Vagina (tissue), 2 donors: ENCODE results near the gene PARD3. TPM values are rescaled to one million over a fixed set of nuclear protein-coding genes. Genes with fewer than 3 reads are reported as not detected.

Experiments
- DNase-seq, 2 donors: peaks; one replicate each; pipeline ENCODE4 v3.0.0-alpha.2; 2017; ENCODE audit errors: extremely low spot score in 2 of 2
- H3K27ac ChIP-seq: fragments of 200-600 bp; sonication (generic); one replicate; pipeline ENCODE4 v1.5.1; 2019
- H3K27me3 ChIP-seq: fragments of 200-600 bp; sonication (generic); one replicate; pipeline ENCODE4 v1.5.1; 2019
- H3K36me3 ChIP-seq, 2 donors: fragments of 200-600 bp; sonication (generic); one replicate each; pipeline ENCODE4 v1.5.1; 2017 to 2019
- H3K4me1 ChIP-seq: fragments of 200-600 bp; sonication (generic); one replicate; pipeline ENCODE4 v1.5.1; 2019
- H3K4me3 ChIP-seq, 2 donors: fragments of 200-600 bp; sonication (generic); 1 replicate in 1 of 2; 2 replicates in 1 of 2; pipeline ENCODE4 v1.5.1; 2016 to 2019
- H3K9me3 ChIP-seq: fragments of 200-600 bp; sonication (generic); one replicate; pipeline ENCODE4 v1.5.1; 2019
- POLR2A ChIP-seq, 2 donors: fragments of 450-650 bp; IDR thresholded peaks; one replicate each; pipeline ENCODE4 v1.6.1; 2017; ENCODE audit warnings: antibody characterized with exemption in 2 of 2, mild to moderate bottlenecking in 2 of 2, moderate library complexity in 2 of 2
- POLR2AphosphoS5 ChIP-seq, 2 donors: sonication (generic); formaldehyde crosslinking; IDR thresholded peaks; one replicate each; pipeline ENCODE4 v1.9.0; 2017; ENCODE audit warnings: antibody characterized with exemption in 2 of 2, mild to moderate bottlenecking in 2 of 2, low read depth in 1 of 2; ENCODE audit not compliant: insufficient read depth in 1 of 2
- intact Hi-C: fragments of 100-400 bp; cut with DNase I; formaldehyde crosslinking; loops from one replicate; pipeline ENCODE4 v1.15.1; 2023
- total RNA-seq: library from RNA; depleted of rRNA; stranded (reverse); fragments of >200 nt; gene quantifications from one replicate; pipeline ENCODE4 v1.2.3, GENCODE V29; 2016
- TF ChIP-seq, protein P1 (sequence below), 3 experiments: fragments of 450-650 bp in 2 of 3; fragments of 200-600 bp in 1 of 3; sonication (generic) in 1 of 3; IDR thresholded peaks; one replicate each; pipeline ENCODE4 v1.5.1; 2017 to 2019; ENCODE audit warnings: antibody characterized with exemption in 3 of 3, mild to moderate bottlenecking in 2 of 3, moderate library complexity in 2 of 3

The PARD3 gene
- total RNA-seq, 1 donor from 2014 or later: 95.5 TPM

GRCh38 chr10:34252111-34252510 is 563.0 kb downstream of the PARD3 start:
- H3K4me1 ChIP-seq: peaks cover 4% of the 10 kb centered on the region
- intact Hi-C loops: no loop called here
- TF ChIP-seq, protein P1, sequence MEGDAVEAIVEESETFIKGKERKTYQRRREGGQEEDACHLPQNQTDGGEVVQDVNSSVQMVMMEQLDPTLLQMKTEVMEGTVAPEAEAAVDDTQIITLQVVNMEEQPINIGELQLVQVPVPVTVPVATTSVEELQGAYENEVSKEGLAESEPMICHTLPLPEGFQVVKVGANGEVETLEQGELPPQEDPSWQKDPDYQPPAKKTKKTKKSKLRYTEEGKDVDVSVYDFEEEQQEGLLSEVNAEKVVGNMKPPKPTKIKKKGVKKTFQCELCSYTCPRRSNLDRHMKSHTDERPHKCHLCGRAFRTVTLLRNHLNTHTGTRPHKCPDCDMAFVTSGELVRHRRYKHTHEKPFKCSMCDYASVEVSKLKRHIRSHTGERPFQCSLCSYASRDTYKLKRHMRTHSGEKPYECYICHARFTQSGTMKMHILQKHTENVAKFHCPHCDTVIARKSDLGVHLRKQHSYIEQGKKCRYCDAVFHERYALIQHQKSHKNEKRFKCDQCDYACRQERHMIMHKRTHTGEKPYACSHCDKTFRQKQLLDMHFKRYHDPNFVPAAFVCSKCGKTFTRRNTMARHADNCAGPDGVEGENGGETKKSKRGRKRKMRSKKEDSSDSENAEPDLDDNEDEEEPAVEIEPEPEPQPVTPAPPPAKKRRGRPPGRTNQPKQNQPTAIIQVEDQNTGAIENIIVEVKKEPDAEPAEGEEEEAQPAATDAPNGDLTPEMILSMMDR (IDR thresholded peaks at IDR 0.05): no peak
- TF ChIP-seq POLR2A (IDR thresholded peaks at IDR 0.05): no peak
- TF ChIP-seq POLR2AphosphoS5 (IDR thresholded peaks at IDR 0.05; ENCODE audit: insufficient read depth in 1 of 2, low read depth in 1 of 2): no peak
- H3K27ac ChIP-seq: no peak overlapping the region
- H3K27me3 ChIP-seq: no peaks in the 10 kb centered on the region
- no peak overlapping the region for H3K4me3 ChIP-seq
- DNase-seq: no peak
- H3K9me3 ChIP-seq: no peaks in the 10 kb centered on the region
- no peaks in the 10 kb centered on the region for H3K36me3 ChIP-seq

GRCh38 chr10:34251177-34251576 is 563.9 kb downstream of the PARD3 start:
- Histone ChIP-seq H3K36me3 (no peaks in the 10 kb centered on the region), H3K9me3 (no peaks in the 10 kb centered on the region), H3K4me1 (peaks cover 4% of the 10 kb centered on the region), H3K27ac (no peak overlapping the region), H3K4me3 (no peak overlapping the region), H3K27me3 (no peaks in the 10 kb centered on the region)
- intact Hi-C loops: no loop called here
- no peak for DNase-seq
- TF ChIP-seq POLR2A (IDR thresholded peaks at IDR 0.05) (no peak), POLR2AphosphoS5 (IDR thresholded peaks at IDR 0.05; ENCODE audit: insufficient read depth in 1 of 2, low read depth in 1 of 2) (no peak)
- TF ChIP-seq, protein P1 (IDR thresholded peaks at IDR 0.05): no peak

DNA sequence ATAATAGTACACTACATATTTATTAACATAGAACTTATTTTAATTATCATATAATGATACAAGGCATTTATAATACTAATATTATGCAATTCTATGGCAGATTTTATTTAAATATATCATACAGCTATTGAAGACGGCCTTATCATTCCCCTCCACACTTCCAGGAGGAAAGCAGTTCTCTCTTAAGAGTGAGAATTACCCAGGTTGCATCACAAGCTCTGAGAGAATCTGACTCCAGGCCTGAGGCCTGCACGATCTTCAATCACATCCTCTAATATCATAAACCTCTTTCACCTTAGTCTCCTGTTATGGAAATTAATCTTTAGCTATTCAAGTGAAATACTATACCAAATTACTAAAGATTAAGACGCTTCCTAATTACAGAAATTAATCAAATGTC is 564.4 kb downstream of the PARD3 start:
- no peak for DNase-seq
- no peaks in the 10 kb centered on the region for H3K36me3 ChIP-seq
- intact Hi-C loops: no loop called here
- peaks cover 4% of the 10 kb centered on the region for H3K4me1 ChIP-seq
- no peak overlapping the region for H3K27ac ChIP-seq
- no peak overlapping the region for H3K4me3 ChIP-seq
- no peaks in the 10 kb centered on the region for H3K27me3 ChIP-seq
- TF ChIP-seq POLR2AphosphoS5 (IDR thresholded peaks at IDR 0.05; ENCODE audit: insufficient read depth in 1 of 2, low read depth in 1 of 2) (no peak), POLR2A (IDR thresholded peaks at IDR 0.05) (no peak)
- TF ChIP-seq, protein P1 (IDR thresholded peaks at IDR 0.05): no peak
- H3K9me3 ChIP-seq: no peaks in the 10 kb centered on the region

GRCh38 chr10:34249634-34250033 is 565.5 kb downstream of the PARD3 start:
- DNase-seq: no peak
- intact Hi-C loops: no loop called here
- H3K4me1 ChIP-seq: no peaks in the 10 kb centered on the region
- H3K4me3 ChIP-seq: no peak overlapping the region
- H3K27ac ChIP-seq: no peak overlapping the region
- H3K27me3 ChIP-seq: no peaks in the 10 kb centered on the region
- H3K36me3 ChIP-seq: no peaks in the 10 kb centered on the region
- TF ChIP-seq POLR2AphosphoS5 (IDR thresholded peaks at IDR 0.05; ENCODE audit: insufficient read depth in 1 of 2, low read depth in 1 of 2): no peak
- TF ChIP-seq, protein P1 (IDR thresholded peaks at IDR 0.05): no peak
- no peak for TF ChIP-seq POLR2A (IDR thresholded peaks at IDR 0.05)
- no peaks in the 10 kb centered on the region for H3K9me3 ChIP-seq

DNA sequence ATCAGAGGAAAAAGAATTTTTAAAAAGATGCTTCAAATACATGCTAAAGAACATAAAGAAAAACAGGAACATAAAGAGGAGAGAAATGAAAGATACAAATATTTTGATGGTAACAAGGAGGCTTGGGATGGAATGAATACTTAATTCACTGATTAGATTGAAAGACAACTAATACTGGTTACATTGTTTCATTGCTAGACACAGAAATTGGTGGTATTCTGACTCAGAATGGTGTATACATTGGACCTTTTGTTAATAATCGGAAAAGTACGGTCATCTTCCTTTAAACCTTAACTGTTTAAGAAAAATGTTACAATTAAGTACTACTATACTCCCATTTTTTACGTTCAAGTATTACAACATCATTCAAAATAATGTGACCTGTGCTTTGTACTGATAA is 567.5 kb downstream of the PARD3 start:
- H3K36me3 ChIP-seq: no peaks in the 10 kb centered on the region
- no peak overlapping the region for H3K27ac ChIP-seq
- no peaks in the 10 kb centered on the region for H3K4me1 ChIP-seq
- H3K27me3 ChIP-seq: no peaks in the 10 kb centered on the region
- intact Hi-C loops: no loop called here
- TF ChIP-seq POLR2AphosphoS5 (IDR thresholded peaks at IDR 0.05; ENCODE audit: insufficient read depth in 1 of 2, low read depth in 1 of 2): no peak
- TF ChIP-seq, protein P1 (IDR thresholded peaks at IDR 0.05): no peak
- TF ChIP-seq POLR2A (IDR thresholded peaks at IDR 0.05): no peak
- no peaks in the 10 kb centered on the region for H3K9me3 ChIP-seq
- no peak for DNase-seq
- no peak overlapping the region for H3K4me3 ChIP-seq
